Measurements from ENCODE around the gene SIRT4. TPM values are rescaled to one million over a fixed set of nuclear protein-coding genes. Genes with fewer than 3 reads are reported as not detected.

Gene SIRT4
- total and polyA plus RNA-seq, 10 of the 15 experiments (the other 5 are each of a cell fraction or from before 2014, with no cell fraction given) = 0.19 to 0.98 (median 0.44) TPM

DNA sequence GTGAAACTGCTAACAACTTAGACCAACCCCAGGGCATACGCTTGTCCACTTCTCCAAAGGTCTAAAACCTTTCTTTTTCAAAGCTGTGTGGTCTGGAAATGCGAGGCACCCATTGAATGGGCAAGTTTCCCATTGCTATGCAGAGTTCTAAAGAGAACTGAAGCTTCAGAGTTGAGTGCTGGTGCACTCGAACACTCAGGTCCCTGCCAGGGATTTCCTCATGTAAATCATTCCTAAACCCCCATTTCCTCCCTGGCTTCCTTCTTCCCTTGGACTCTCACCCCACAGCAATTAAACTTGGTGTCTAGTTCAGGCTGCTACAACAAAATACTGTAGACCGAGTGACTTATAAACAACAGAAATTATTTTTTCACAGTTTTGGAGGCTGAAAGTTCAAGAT is 34.4 kb upstream of the SIRT4 start:
- Histone ChIP-seq H3K4me1 (ENCODE audit: control insufficient read depth, insufficient read depth, low read length) (0 out of 2 replicates have a peak, but pooled peaks cover 3% of the 10 kb centered on the region), H3K79me2 (ENCODE audit: control insufficient read depth, insufficient read depth, low read length) (no peaks in the 10 kb centered on the region), H3K36me3 (ENCODE audit: control insufficient read depth in 2 of 2, insufficient read depth in 2 of 2, low read length in 1 of 2) (no peaks in the 10 kb centered on the region), H3K27ac (ENCODE audit: control insufficient read depth, insufficient read depth) (no peak overlapping the region), H3K9ac (ENCODE audit: control insufficient read depth, insufficient read depth, low read length) (no peak overlapping the region), H3K9me3 (replicated peaks; ENCODE audit: control insufficient read depth, insufficient read depth, low read length) (no peaks in the 10 kb centered on the region), H3K4me2 (ENCODE audit: control insufficient read depth, insufficient read depth) (no peak overlapping the region), H3K27me3 (replicated peaks in 1 of 2; ENCODE audit: control insufficient read depth in 2 of 2, insufficient read depth in 2 of 2, low read length in 1 of 2) (peaks cover 1 to 4% of the 10 kb centered on the region in 2 experiments; a peak in 3 of 4 replicates), H2AFZ (ENCODE audit: control insufficient read depth, low read depth, low read length) (no peak overlapping the region), H3K4me3 (no peak overlapping the region), H4K20me1 (ENCODE audit: control insufficient read depth, insufficient read depth) (no peaks in the 10 kb centered on the region)
- DNase-seq (ENCODE audit: low read depth, low spot score) (no peak), ATAC-seq (no peak), FAIRE-seq (no peak)
- RAD21 ChIA-PET (ENCODE audit: unreplicated experiment) = interaction anchor here (1.4 to 4.5 kb wide), 2 partner anchors 24 to 38 kb away, joined by 4 to 170 read pairs; partner anchors contain the start of gene RNU4-2
- no TSS peak for BruUV-seq (replicated peaks)
- SMC1A ChIA-PET (ENCODE audit: uncharacterized antibody, unreplicated experiment) = interaction anchor here (7.8 kb wide), 1 partner anchor 39 kb away, joined by 152 read pairs; no protein-coding TSS in a partner anchor
- TF ChIP-seq ZSCAN29 (IDR thresholded peaks at IDR 0.05) = no peak
- TF ChIP-seq ZNF207 (IDR thresholded peaks at IDR 0.05; ENCODE audit: borderline replicate concordance) = no peak
- no peak for TF ChIP-seq RBBP5 (conservative IDR thresholded peaks at IDR 0.05)
- no peak for TF ChIP-seq MLLT1 (IDR thresholded peaks at IDR 0.05)
- TF ChIP-seq RAD21 (IDR thresholded peaks at IDR 0.05; ENCODE audit: insufficient read depth, low read depth, low read length) = no peak
- no peak for TF ChIP-seq SMARCA5 (IDR thresholded peaks at IDR 0.05)
- no peak for TF ChIP-seq RB1 (IDR thresholded peaks at IDR 0.05; ENCODE audit: borderline replicate concordance)
- no peak for TF ChIP-seq NR2C2 (IDR thresholded peaks at IDR 0.05; ENCODE audit: borderline replicate concordance, control insufficient read depth, insufficient read length, low read depth)
- TF ChIP-seq, protein P1, sequence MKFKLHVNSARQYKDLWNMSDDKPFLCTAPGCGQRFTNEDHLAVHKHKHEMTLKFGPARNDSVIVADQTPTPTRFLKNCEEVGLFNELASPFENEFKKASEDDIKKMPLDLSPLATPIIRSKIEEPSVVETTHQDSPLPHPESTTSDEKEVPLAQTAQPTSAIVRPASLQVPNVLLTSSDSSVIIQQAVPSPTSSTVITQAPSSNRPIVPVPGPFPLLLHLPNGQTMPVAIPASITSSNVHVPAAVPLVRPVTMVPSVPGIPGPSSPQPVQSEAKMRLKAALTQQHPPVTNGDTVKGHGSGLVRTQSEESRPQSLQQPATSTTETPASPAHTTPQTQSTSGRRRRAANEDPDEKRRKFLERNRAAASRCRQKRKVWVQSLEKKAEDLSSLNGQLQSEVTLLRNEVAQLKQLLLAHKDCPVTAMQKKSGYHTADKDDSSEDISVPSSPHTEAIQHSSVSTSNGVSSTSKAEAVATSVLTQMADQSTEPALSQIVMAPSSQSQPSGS (IDR thresholded peaks at IDR 0.05; ENCODE audit: low read length) = no peak
- no peak for TF ChIP-seq YY1 (IDR thresholded peaks at IDR 0.05; ENCODE audit: low read depth, low read length)
- TF ChIP-seq TBL1XR1 (IDR thresholded peaks at IDR 0.05; ENCODE audit: low read depth, low read length) = no peak
- no peak for TF ChIP-seq EZH2 (IDR thresholded peaks at IDR 0.05; ENCODE audit: borderline replicate concordance, control insufficient read depth, low read depth, low read length)
- TF ChIP-seq RELB (IDR thresholded peaks at IDR 0.05; ENCODE audit: low read depth) = no peak
- no peak for TF ChIP-seq RUNX3 (IDR thresholded peaks at IDR 0.05; ENCODE audit: low read length)
- no peak for TF ChIP-seq SIX5 (IDR thresholded peaks at IDR 0.05; ENCODE audit: low read depth, low read length, severe bottlenecking)
- no peak for TF ChIP-seq SPI1 (IDR thresholded peaks at IDR 0.05; ENCODE audit: borderline replicate concordance, insufficient read depth, low read depth, low read length)
- TF ChIP-seq, protein P2, sequence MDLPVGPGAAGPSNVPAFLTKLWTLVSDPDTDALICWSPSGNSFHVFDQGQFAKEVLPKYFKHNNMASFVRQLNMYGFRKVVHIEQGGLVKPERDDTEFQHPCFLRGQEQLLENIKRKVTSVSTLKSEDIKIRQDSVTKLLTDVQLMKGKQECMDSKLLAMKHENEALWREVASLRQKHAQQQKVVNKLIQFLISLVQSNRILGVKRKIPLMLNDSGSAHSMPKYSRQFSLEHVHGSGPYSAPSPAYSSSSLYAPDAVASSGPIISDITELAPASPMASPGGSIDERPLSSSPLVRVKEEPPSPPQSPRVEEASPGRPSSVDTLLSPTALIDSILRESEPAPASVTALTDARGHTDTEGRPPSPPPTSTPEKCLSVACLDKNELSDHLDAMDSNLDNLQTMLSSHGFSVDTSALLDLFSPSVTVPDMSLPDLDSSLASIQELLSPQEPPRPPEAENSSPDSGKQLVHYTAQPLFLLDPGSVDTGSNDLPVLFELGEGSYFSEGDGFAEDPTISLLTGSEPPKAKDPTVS (IDR thresholded peaks at IDR 0.05; ENCODE audit: low read depth, low read length) = no peak
- POLR2A ChIA-PET = interaction anchor here (0.6 to 0.9 kb wide), 2 partner anchors 39 to 65 kb away, joined by 3 to 4 read pairs; no protein-coding TSS in a partner anchor
- WGBS (ENCODE audit: insufficient coverage, insufficient replicate concordance, low lambda C conversion rate, missing lambda C conversion rate) = 6% methylated on average over 4 of the region's 4 CpGs
- in situ Hi-C loops (cut with MboI) = no loop called here
- CTCF ChIA-PET = interaction anchor here (0.9 to 9.8 kb wide), 4 partner anchors 13 to 45 kb away, joined by 3 to 287 read pairs (median 4); partner anchors contain the start of gene SIRT4
- intact Hi-C loops (cut with micrococcal nuclease; ENCODE audit: unreplicated experiment) = loop anchor here (10.0 kb wide), 1 partner anchor 153 kb away; the partner anchor contains the start of gene RAB35

All from GM12878 (cell line).